B cell (primary cell): ENCODE results near the gene PDE3A. TPM values are rescaled to one million over a fixed set of nuclear protein-coding genes. Genes with fewer than 3 reads are reported as not detected.

Experiments used
- ATAC-seq: fragments of 200-7000 bp; cut with Tn5 transposase; one replicate; pipeline ENCODE4 v1.10.0; 2021; ENCODE audit warnings: low read depth, mild to moderate bottlenecking, moderate number of reproducible peaks, moderate library complexity
- CTCF ChIA-PET: fragments of 350-600 bp; sonication (Branson Sonifier 250); formaldehyde crosslinking; loops from one replicate; lab custom pipeline; 2021; ENCODE audit warnings: antibody characterized with exemption, inconsistent platforms; lab: Charles Lee
- POLR2A ChIA-PET: fragments of 350-600 bp; sonication (Branson Sonifier 250); formaldehyde crosslinking; loops from one replicate; lab custom pipeline; 2021; ENCODE audit warnings: antibody characterized with exemption; lab: Charles Lee
- DNase-seq: peaks from one replicate; pipeline ENCODE4 v3.0.0; 2013
- H2AFZ ChIP-seq: 2 replicates; pipeline ENCODE4 v1.6.1; 2012; ENCODE audit warnings: mild to moderate bottlenecking, low read depth, low read length; ENCODE audit not compliant: insufficient read depth, poor library complexity, severe bottlenecking
- H3K27ac ChIP-seq, 2 donors: 1 replicate in 1 of 2; 2 replicates in 1 of 2; pipeline ENCODE4 v1.5.1; 2012 to 2013; ENCODE audit warnings: low read length in 2 of 2, mild to moderate bottlenecking in 2 of 2, moderate library complexity in 1 of 2
- H3K27me3 ChIP-seq, 4 experiments: fragments of 200-600 bp in 1 of 4; sonication (generic) in 1 of 4; replicated peaks in 1 of 4; 1 replicate in 2 of 4; 2 replicates in 2 of 4; pipeline versions ENCODE4 v1.6.1 to v1.7.0; 2013 to 2016; ENCODE audit warnings: low read length in 3 of 4, mild to moderate bottlenecking in 2 of 4, mixed read lengths in 1 of 4, moderate library complexity in 1 of 4; ENCODE audit not compliant: insufficient read depth in 4 of 4, control insufficient read depth in 3 of 4; ENCODE audit errors: control extremely low read depth in 1 of 4
- H3K36me3 ChIP-seq, 2 experiments: replicated peaks in 1 of 2; 1 replicate in 1 of 2; 2 replicates in 1 of 2; pipeline versions ENCODE4 v1.6.1 to v1.7.1; 2013; ENCODE audit warnings: low read length in 1 of 2; ENCODE audit not compliant: insufficient read depth in 2 of 2, control insufficient read depth in 1 of 2; ENCODE audit errors: control extremely low read depth in 1 of 2, extremely low read depth in 1 of 2
- H3K4me1 ChIP-seq, 2 donors: fragments of 200-600 bp in 1 of 2; sonication (generic) in 1 of 2; 1 replicate in 1 of 2; 2 replicates in 1 of 2; pipeline versions ENCODE4 v1.5.1 to v1.6.1; 2013 to 2017; ENCODE audit warnings: low read length in 2 of 2; ENCODE audit not compliant: control insufficient read depth in 2 of 2, insufficient read depth in 2 of 2
- H3K4me2 ChIP-seq: replicated peaks from 2 replicates; pipeline ENCODE3; 2012; ENCODE audit warnings: mild to moderate bottlenecking, low read depth, low read length; ENCODE audit not compliant: poor library complexity, severe bottlenecking
- H3K4me3 ChIP-seq, 5 experiments: fragments of 200-600 bp in 1 of 5; sonication (generic) in 1 of 5; 1 replicate in 3 of 5; 2 replicates in 2 of 5; pipeline versions ENCODE4 v1.5.1 to v1.7.0; 2011 to 2016; ENCODE audit warnings: low read length in 4 of 5, mild to moderate bottlenecking in 4 of 5, low read depth in 2 of 5, control low read depth in 1 of 5, moderate library complexity in 1 of 5; ENCODE audit not compliant: insufficient read depth in 1 of 5; ENCODE audit errors: control extremely low read depth in 1 of 5, extremely low read depth in 1 of 5
- H3K79me2 ChIP-seq: fragments of 200-600 bp; sonication (generic); one replicate; pipeline ENCODE4 v1.6.0; 2016; ENCODE audit warnings: low read length; ENCODE audit not compliant: control insufficient read depth, insufficient read depth
- H3K9ac ChIP-seq: fragments of 200-600 bp; sonication (generic); 2 replicates; pipeline ENCODE4 v1.6.1; 2017; ENCODE audit warnings: mild to moderate bottlenecking, low read length, moderate library complexity
- H3K9me3 ChIP-seq, 3 donors: one replicate each; pipeline versions ENCODE4 v1.6.1 to v1.7.1; 2013; ENCODE audit warnings: low read length in 2 of 3; ENCODE audit not compliant: control insufficient read depth in 2 of 3, insufficient read depth in 1 of 3; ENCODE audit errors: control extremely low read depth in 1 of 3
- H4K20me1 ChIP-seq: 2 replicates; pipeline ENCODE4 v1.6.0; 2012; ENCODE audit warnings: mild to moderate bottlenecking, low read length; ENCODE audit not compliant: insufficient read depth, control insufficient read depth, poor library complexity, severe bottlenecking
- H3K27ac Mint-ChIP-seq: one replicate; pipeline ENCODE4 v1.8.0; 2021; ENCODE audit warnings: mixed read lengths
- H3K27me3 Mint-ChIP-seq: one replicate; pipeline ENCODE4 v1.8.0; 2021; ENCODE audit warnings: mixed read lengths
- H3K4me1 Mint-ChIP-seq: one replicate; pipeline ENCODE4 v1.8.0; 2021; ENCODE audit warnings: mixed read lengths
- H3K4me3 Mint-ChIP-seq: one replicate; pipeline ENCODE4 v1.8.0; 2021; ENCODE audit warnings: mixed read lengths
- H3K9me3 Mint-ChIP-seq: one replicate; pipeline ENCODE4 v1.8.0; 2022; ENCODE audit warnings: mixed read lengths; ENCODE audit not compliant: insufficient read depth
- EZH2 ChIP-seq: IDR thresholded peaks from 2 replicates; pipeline ENCODE4 v1.6.1; 2012; ENCODE audit warnings: borderline replicate concordance, low read depth, mild to moderate bottlenecking, moderate library complexity, low read length; ENCODE audit not compliant: insufficient read depth, poor library complexity, severe bottlenecking
- WGBS: methylation state at CpG from one replicate; pipeline ENCODE4 v1.1.5; 2013; ENCODE audit warnings: missing lambda C conversion rate; ENCODE audit not compliant: insufficient coverage; 5-methylcytosine and 5-hydroxymethylcytosine counted together
- intact Hi-C: fragments of 100-400 bp; cut with micrococcal nuclease; formaldehyde crosslinking; loops from one replicate; pipeline ENCODE4 v1.10.0; 2022
- polyA plus RNA-seq: library from polyadenylated mRNA; depleted of rRNA; stranded (reverse); fragments of >200 nt; gene quantifications from 2 replicates; pipeline ENCODE4 v1.2.3, GENCODE V29; 2012
- total RNA-seq, 2 donors: library from RNA; stranded (reverse); fragments of 120-200 nt in 1 of 2; gene quantifications; 1 replicate in 1 of 2; 2 replicates in 1 of 2; pipeline versions ENCODE4 v1.2.3 to v1.2.4, GENCODE V29; 2013 to 2022
- TF ChIP-seq, protein P1 (sequence below): fragments of 200-600 bp; IDR thresholded peaks from one replicate; pipeline ENCODE4 v1.8.0; 2022; ENCODE audit warnings: antibody characterized with exemption, mild to moderate bottlenecking

PDE3A gene
- total and polyA plus RNA-seq, 2 donors (not counting 1 experiment from before 2014, with no cell fraction given): not detected

DNA sequence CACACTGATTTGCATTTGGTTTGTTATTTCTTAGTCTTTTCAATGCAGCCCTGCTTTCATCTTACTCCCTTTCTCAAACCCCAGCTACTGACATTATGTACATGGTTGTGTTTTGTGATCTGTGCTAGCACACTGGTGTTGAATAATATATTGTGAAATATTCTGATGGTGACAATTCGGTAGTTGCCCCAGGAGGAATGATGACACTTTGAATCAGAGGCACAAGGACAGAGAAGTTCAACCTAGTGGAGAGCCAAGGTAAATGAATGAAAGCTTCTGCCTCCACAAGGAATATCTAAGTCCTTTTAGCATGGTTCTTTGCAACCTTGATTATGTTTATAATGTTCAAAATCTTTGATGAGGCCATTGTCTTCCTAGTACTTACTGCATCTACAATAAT is 159.9 kb downstream of the PDE3A start:
- ChIA-PET POLR2A (no interaction called here), CTCF (no interaction called here)
- no peak for TF ChIP-seq EZH2
- TF ChIP-seq, protein P1, sequence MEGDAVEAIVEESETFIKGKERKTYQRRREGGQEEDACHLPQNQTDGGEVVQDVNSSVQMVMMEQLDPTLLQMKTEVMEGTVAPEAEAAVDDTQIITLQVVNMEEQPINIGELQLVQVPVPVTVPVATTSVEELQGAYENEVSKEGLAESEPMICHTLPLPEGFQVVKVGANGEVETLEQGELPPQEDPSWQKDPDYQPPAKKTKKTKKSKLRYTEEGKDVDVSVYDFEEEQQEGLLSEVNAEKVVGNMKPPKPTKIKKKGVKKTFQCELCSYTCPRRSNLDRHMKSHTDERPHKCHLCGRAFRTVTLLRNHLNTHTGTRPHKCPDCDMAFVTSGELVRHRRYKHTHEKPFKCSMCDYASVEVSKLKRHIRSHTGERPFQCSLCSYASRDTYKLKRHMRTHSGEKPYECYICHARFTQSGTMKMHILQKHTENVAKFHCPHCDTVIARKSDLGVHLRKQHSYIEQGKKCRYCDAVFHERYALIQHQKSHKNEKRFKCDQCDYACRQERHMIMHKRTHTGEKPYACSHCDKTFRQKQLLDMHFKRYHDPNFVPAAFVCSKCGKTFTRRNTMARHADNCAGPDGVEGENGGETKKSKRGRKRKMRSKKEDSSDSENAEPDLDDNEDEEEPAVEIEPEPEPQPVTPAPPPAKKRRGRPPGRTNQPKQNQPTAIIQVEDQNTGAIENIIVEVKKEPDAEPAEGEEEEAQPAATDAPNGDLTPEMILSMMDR: no peak
- Histone ChIP-seq H4K20me1 (no peaks in the 10 kb centered on the region), H3K27ac (no peak overlapping the region), H3K9ac (no peak overlapping the region), H3K79me2 (no peaks in the 10 kb centered on the region), H3K4me2 (no peak overlapping the region), H3K36me3 (no peaks in the 10 kb centered on the region), H3K27me3 (no peaks in the 10 kb centered on the region), H3K4me3 (no peak overlapping the region), H3K4me1 (no peaks in the 10 kb centered on the region), H3K9me3 (no peaks in the 10 kb centered on the region), H2AFZ (no peak overlapping the region)
- no peak for ATAC-seq
- H3K4me3 Mint-ChIP-seq: no peak overlapping the region
- no peak overlapping the region for H3K27ac Mint-ChIP-seq
- WGBS: 100% methylated on average over 1 of the region's 1 CpG
- intact Hi-C loops: no loop called here
- H3K4me1 Mint-ChIP-seq: no peaks in the 10 kb centered on the region
- DNase-seq: no peak
- H3K27me3 Mint-ChIP-seq: no peaks in the 10 kb centered on the region
- no peaks in the 10 kb centered on the region for H3K9me3 Mint-ChIP-seq

DNA sequence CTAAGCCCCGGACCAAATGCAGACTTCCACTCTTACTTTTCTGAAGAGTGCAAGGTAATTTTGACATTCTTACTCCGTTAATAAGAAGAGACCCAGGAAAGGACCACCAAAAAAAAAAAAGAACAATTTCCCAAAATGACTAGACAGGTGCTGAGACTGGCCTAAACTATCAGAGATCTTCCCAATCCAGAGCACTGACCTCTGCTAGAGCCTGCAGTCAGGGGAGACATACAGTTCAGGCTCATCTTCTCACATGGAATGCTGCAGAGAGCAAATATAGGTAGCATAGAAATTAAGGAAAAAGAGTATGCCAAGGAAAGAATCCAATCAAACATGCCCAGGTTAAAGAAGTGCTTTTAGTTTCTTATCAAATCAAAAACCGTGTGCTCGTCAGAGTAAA is 177.9 kb downstream of the PDE3A start:
- no peaks in the 10 kb centered on the region for H3K9me3 Mint-ChIP-seq
- H3K27me3 Mint-ChIP-seq: no peaks in the 10 kb centered on the region
- Histone ChIP-seq H3K9ac (no peak overlapping the region), H3K79me2 (no peaks in the 10 kb centered on the region), H3K4me1 (no peaks in the 10 kb centered on the region), H3K4me3 (no peak overlapping the region), H3K9me3 (peaks cover 0 to under 1% (median 0%) of the 10 kb centered on the region in 3 donors), H3K27me3 (no peaks in the 10 kb centered on the region), H3K27ac (no peak overlapping the region), H3K36me3 (no peaks in the 10 kb centered on the region), H3K4me2 (no peak overlapping the region), H2AFZ (no peak overlapping the region), H4K20me1 (no peaks in the 10 kb centered on the region)
- ChIA-PET POLR2A (no interaction called here), CTCF (no interaction called here)
- ATAC-seq: no peak
- no peaks in the 10 kb centered on the region for H3K4me1 Mint-ChIP-seq
- 88% methylated on average over 1 of the region's 4 CpGs for WGBS
- TF ChIP-seq EZH2: no peak
- TF ChIP-seq, protein P1: no peak
- no peak overlapping the region for H3K27ac Mint-ChIP-seq
- no peak overlapping the region for H3K4me3 Mint-ChIP-seq
- DNase-seq: no peak
- intact Hi-C loops: no loop called here
